HepG2 (cell line): ENCODE data around the gene SLC19A3. TPM values are rescaled to one million over a fixed set of nuclear protein-coding genes. Genes with fewer than 3 reads are reported as not detected.

Experiments used
- AHDC1 ChIP-seq: sonication (generic); formaldehyde crosslinking; IDR thresholded peaks from 2 replicates; pipeline ENCODE4 v1.5.1; 2020; ENCODE audit warnings: mild to moderate bottlenecking, missing genetic modification reagents, borderline replicate concordance
- ATF1 ChIP-seq: IDR thresholded peaks from 2 replicates; pipeline ENCODE4 v1.6.1; 2016; ENCODE audit warnings: mild to moderate bottlenecking, control low read depth
- BCL6 ChIP-seq: IDR thresholded peaks from 2 replicates; pipeline ENCODE4 v1.6.1; 2016; ENCODE audit warnings: missing genetic modification reagents, missing compliant biosample characterization
- CAMTA2 ChIP-seq: sonication (generic); formaldehyde crosslinking; IDR thresholded peaks from 2 replicates; pipeline ENCODE4 v1.4.0; 2020; ENCODE audit warnings: mild to moderate bottlenecking, missing genetic modification reagents, borderline replicate concordance
- EP300 ChIP-seq, 3 experiments: sonication (generic) in 1 of 3; formaldehyde crosslinking in 1 of 3; IDR thresholded peaks; 2 replicates each; pipeline versions ENCODE4 v1.5.1 to v1.6.1; 2011 to 2020; ENCODE audit warnings: low read depth in 2 of 3, low read length in 2 of 3, borderline replicate concordance in 1 of 3, improper control_type of control experiment in 1 of 3, mild to moderate bottlenecking in 1 of 3, missing genetic modification reagents in 1 of 3, moderate library complexity in 1 of 3
- HNF1B ChIP-seq: sonication (generic); formaldehyde crosslinking; IDR thresholded peaks from 2 replicates; pipeline ENCODE4 v1.5.1; 2020; ENCODE audit warnings: mild to moderate bottlenecking, moderate library complexity, missing genetic modification reagents
- IRF9 ChIP-seq: sonication (generic); formaldehyde crosslinking; IDR thresholded peaks from 2 replicates; pipeline ENCODE4 v1.8.0; 2022; ENCODE audit warnings: missing genetic modification reagents, mild to moderate bottlenecking, borderline replicate concordance
- KLF16 ChIP-seq, 2 experiments: sonication (generic) in 1 of 2; formaldehyde crosslinking in 1 of 2; IDR thresholded peaks; 2 replicates each; pipeline versions ENCODE4 v1.6.1 to v1.8.0; 2016 to 2023; ENCODE audit warnings: missing genetic modification reagents in 2 of 2, missing compliant biosample characterization in 1 of 2
- MED1 ChIP-seq: sonication (generic); formaldehyde crosslinking; IDR thresholded peaks from 2 replicates; pipeline ENCODE4 v1.4.0; 2020; ENCODE audit warnings: missing genetic modification reagents
- MNT ChIP-seq: fragments of 450-650 bp; IDR thresholded peaks from 2 replicates; pipeline ENCODE4 v1.6.1; 2016
- MTA1 ChIP-seq: sonication (generic); formaldehyde crosslinking; IDR thresholded peaks from 2 replicates; pipeline ENCODE4 v1.4.0; 2020; ENCODE audit warnings: missing genetic modification reagents, mild to moderate bottlenecking, borderline replicate concordance
- NR2F6 ChIP-seq, 2 experiments: IDR thresholded peaks; 2 replicates each; pipeline ENCODE4 v1.6.1; 2016; ENCODE audit warnings: antibody characterized with exemption in 1 of 2, mild to moderate bottlenecking in 1 of 2
- PHF20 ChIP-seq: sonication (generic); formaldehyde crosslinking; IDR thresholded peaks from 2 replicates; pipeline ENCODE4 v1.5.0; 2020; ENCODE audit warnings: mild to moderate bottlenecking, missing genetic modification reagents
- SALL1 ChIP-seq: sonication (generic); formaldehyde crosslinking; IDR thresholded peaks from 2 replicates; pipeline ENCODE4 v1.8.0; 2022; ENCODE audit warnings: mild to moderate bottlenecking, missing genetic modification reagents
- SIX4 ChIP-seq: sonication (generic); formaldehyde crosslinking; IDR thresholded peaks from 2 replicates; pipeline ENCODE4 v1.4.0; 2020; ENCODE audit warnings: missing genetic modification reagents
- TAF1 ChIP-seq: sonication (generic); formaldehyde crosslinking; IDR thresholded peaks from 2 replicates; pipeline ENCODE4 v1.4.0; 2020; ENCODE audit warnings: missing genetic modification reagents
- THAP11 ChIP-seq: IDR thresholded peaks from 2 replicates; pipeline ENCODE4 v1.6.1; 2016; ENCODE audit warnings: missing biosample characterization, missing genetic modification reagents
- ZNF296 ChIP-seq: sonication (generic); formaldehyde crosslinking; conservative IDR thresholded peaks from 2 replicates; pipeline ENCODE4 v1.5.0; 2020; ENCODE audit warnings: mild to moderate bottlenecking, missing genetic modification reagents
- ZNF644 ChIP-seq: IDR thresholded peaks from 2 replicates; pipeline ENCODE4 v1.6.1; 2016; ENCODE audit warnings: low read depth
- polyA plus RNA-seq, 8 experiments: library from polyadenylated mRNA; depleted of rRNA in 3 of 8; stranded (reverse) in 7 of 8; unstranded in 1 of 8; fragments of >200 nt; fragmentation: Illumina TruSeq in 4 of 8; extraction: Trizol in 4 of 8; gene quantifications; 2 replicates each; pipeline versions ENCODE4 v1.2.1 to v1.2.3, GENCODE V29; 2011 to 2016; ENCODE audit warnings: low read depth in 4 of 8, missing spikeins in 1 of 8, mixed read lengths in 1 of 8; ENCODE audit not compliant: insufficient read depth in 1 of 8
- total RNA-seq, 5 experiments: library from RNA; depleted of rRNA; stranded (reverse); fragments of >200 nt; fragmentation: Illumina TruSeq; extraction: Trizol; gene quantifications; 2 replicates each; pipeline ENCODE4 v1.2.3, GENCODE V29; 2016; ENCODE audit warnings: low read depth in 1 of 5

The SLC19A3 gene
- total and polyA plus RNA-seq, 2 of the 13 experiments (the other 11 are each of a cell fraction or from before 2014, with no cell fraction given) = 2.3 to 5.2 TPM

GRCh38 chr2:227759411-227760118 is 41.7 kb upstream of the SLC19A3 start (continued):
- TF ChIP-seq TAF1 (CRISPR knock-in tag) (no peak), AHDC1 (CRISPR knock-in tag) (peak; percentile 62; the same call in 1 of the 2 replicates), ATF1 (CRISPR knock-in tag) (peak; percentile 81), KLF16 (CRISPR knock-in tag; IDR thresholded peaks at IDR 0.05) (peak in 1 of 2 experiments; percentile 31; a peak in 1 of 4 replicates), PHF20 (peak; percentile 40; the same call in 1 of the 2 replicates), IRF9 (CRISPR knock-in tag) (no peak), NR2F6 (IDR thresholded peaks at IDR 0.05) (peak; percentile 96), NR2F6 (CRISPR knock-in tag; IDR thresholded peaks at IDR 0.05) (peak; percentile 98), HNF1B (CRISPR knock-in tag) (0 out of 2 replicates have a peak, but pooled peaks have one; percentile 20), SIX4 (CRISPR knock-in tag) (no peak), CAMTA2 (CRISPR knock-in tag) (no peak), MNT (no peak), EP300 (IDR thresholded peaks at IDR 0.05; ENCODE audit: low read depth in 2 of 2, low read length in 2 of 2) (peak; percentile 44 to 93; a peak in 3 of 4 replicates), EP300 (CRISPR knock-in tag; IDR thresholded peaks at IDR 0.05; ENCODE audit: borderline replicate concordance) (peak; percentile 81), BCL6 (CRISPR knock-in tag) (peak; percentile 72), MTA1 (CRISPR knock-in tag) (0 out of 2 replicates have a peak, but pooled peaks have one; percentile 47), SALL1 (peak; percentile 71), THAP11 (0 out of 2 replicates have a peak, but pooled peaks have one; percentile 22), ZNF296 (CRISPR knock-in tag) (peak; percentile 8; the same call in 1 of the 2 replicates), ZNF644 (no peak), MED1 (CRISPR knock-in tag) (0 out of 2 replicates have a peak, but pooled peaks have one; percentile 67)
